PC-3 (cell line): ENCODE data around the gene SNX9.

Source experiments
- CTCF ChIP-seq: fragments of 300-600 bp; sonication (generic); conservative IDR thresholded peaks from 2 replicates; pipeline ENCODE4 v1.5.1; 2017; ENCODE audit warnings: antibody characterized with exemption, low read depth, mild to moderate bottlenecking, low read length
- EZH2 ChIP-seq: fragments of 300-600 bp; sonication (generic); IDR thresholded peaks from one replicate; pipeline ENCODE4 v1.6.1; 2017; ENCODE audit warnings: antibody characterized with exemption, mild to moderate bottlenecking, low read length; ENCODE audit not compliant: unreplicated experiment

GRCh38 chr6:157898640-157899039 lies 75.6 kb downstream of the SNX9 start:
- no peak for TF ChIP-seq EZH2
- TF ChIP-seq CTCF, result no peak
